RWPE1 (cell line): ENCODE data around the gene MAGI1.

Experiments
- CTCF ChIA-PET: fragments of 350-600 bp; sonication (Branson Sonifier 250); formaldehyde crosslinking; extraction: SDS; loops from one replicate; lab custom pipeline; 2021; lab: Yijun Ruan, JAX
- POLR2A ChIA-PET: fragments of 400-600 bp; formaldehyde crosslinking; extraction: SDS; loops from one replicate; lab custom pipeline; 2020; ENCODE audit warnings: antibody characterized with exemption; ENCODE audit not compliant: low non-redundant PET; lab: Yijun Ruan, JAX
- DNase-seq: peaks from one replicate; pipeline ENCODE4 v3.0.0; 2012; ENCODE audit warnings: low spot score
- H3K27ac ChIP-seq: fragments of 450-650 bp; 2 replicates; pipeline ENCODE4 v1.5.1; 2017
- TF ChIP-seq, protein P1 (sequence below): fragments of 450-650 bp; conservative IDR thresholded peaks from 2 replicates; pipeline ENCODE4 v1.5.1; 2017; ENCODE audit warnings: low read depth, mild to moderate bottlenecking

Gene MAGI1

DNA sequence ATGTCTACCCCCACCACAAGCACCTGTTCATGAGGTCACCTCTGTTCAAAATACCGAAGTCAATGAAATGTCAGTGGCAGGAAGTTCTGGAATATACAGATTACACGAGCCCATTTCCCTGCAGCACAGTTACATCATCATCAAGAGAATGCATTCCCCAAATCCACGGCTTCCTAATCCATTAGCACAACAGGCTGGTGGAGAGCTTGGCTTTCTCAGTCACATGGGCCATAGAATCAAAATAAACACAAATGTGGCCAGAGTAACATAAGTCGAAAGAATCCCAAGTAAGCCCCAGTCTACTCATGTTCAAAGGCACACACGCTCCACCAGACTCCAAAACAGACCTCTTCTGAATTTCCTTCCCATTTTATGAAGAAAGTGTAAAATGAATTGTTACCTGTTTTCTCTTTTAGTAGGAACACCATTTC, 419.3 kb downstream of the MAGI1 start:
- no peak overlapping the region for H3K27ac ChIP-seq
- CTCF ChIA-PET = interaction anchor here (0.6 kb wide), 1 partner anchor 12 kb away, joined by 3 read pairs; no protein-coding TSS in a partner anchor
- TF ChIP-seq, protein P1, sequence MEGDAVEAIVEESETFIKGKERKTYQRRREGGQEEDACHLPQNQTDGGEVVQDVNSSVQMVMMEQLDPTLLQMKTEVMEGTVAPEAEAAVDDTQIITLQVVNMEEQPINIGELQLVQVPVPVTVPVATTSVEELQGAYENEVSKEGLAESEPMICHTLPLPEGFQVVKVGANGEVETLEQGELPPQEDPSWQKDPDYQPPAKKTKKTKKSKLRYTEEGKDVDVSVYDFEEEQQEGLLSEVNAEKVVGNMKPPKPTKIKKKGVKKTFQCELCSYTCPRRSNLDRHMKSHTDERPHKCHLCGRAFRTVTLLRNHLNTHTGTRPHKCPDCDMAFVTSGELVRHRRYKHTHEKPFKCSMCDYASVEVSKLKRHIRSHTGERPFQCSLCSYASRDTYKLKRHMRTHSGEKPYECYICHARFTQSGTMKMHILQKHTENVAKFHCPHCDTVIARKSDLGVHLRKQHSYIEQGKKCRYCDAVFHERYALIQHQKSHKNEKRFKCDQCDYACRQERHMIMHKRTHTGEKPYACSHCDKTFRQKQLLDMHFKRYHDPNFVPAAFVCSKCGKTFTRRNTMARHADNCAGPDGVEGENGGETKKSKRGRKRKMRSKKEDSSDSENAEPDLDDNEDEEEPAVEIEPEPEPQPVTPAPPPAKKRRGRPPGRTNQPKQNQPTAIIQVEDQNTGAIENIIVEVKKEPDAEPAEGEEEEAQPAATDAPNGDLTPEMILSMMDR = no peak
- POLR2A ChIA-PET = interaction anchor here (0.7 kb wide), 1 partner anchor 1200 kb away, joined by 3 read pairs; no protein-coding TSS in a partner anchor
- no peak for DNase-seq

DNA sequence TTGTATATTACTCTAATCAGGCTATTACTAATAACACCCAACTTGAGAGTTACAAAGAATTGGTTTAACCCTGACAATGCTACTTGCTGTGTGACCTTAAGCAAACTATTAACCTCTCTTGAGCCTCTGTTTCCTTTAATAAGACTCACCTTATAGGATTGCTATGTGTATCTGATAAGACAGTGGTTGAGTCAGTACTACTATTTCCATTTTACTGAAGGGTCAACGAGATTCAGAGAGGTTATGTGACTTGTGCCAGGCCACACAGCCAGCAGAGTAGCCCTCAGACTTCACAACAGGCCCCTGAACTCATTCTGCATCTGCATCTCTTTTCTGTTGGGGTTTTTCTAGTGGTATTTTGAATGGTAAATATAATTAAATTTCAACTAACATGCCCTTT, 420.1 kb downstream of the MAGI1 start:
- ChIA-PET POLR2A (no interaction called here), CTCF (no interaction called here)
- TF ChIP-seq, protein P1 = no peak
- DNase-seq = no peak
- H3K27ac ChIP-seq = no peak overlapping the region

GRCh38 chr3:65617787-65618186, 420.9 kb downstream of the MAGI1 start:
- ChIA-PET CTCF (no interaction called here), POLR2A (no interaction called here)
- no peak overlapping the region for H3K27ac ChIP-seq
- TF ChIP-seq, protein P1 = no peak
- no peak for DNase-seq

- ChIA-PET CTCF (no interaction called here), POLR2A (no interaction called here)
- H3K27ac ChIP-seq = no peak overlapping the region
- no peak for DNase-seq
- TF ChIP-seq, protein P1 = no peak
These were observed 421.5 kb downstream of the MAGI1 start for GRCh38 chr3:65617209-65617608.

GRCh38 chr3:65616563-65616962, 422.2 kb downstream of the MAGI1 start:
- POLR2A ChIA-PET = no interaction called here

GRCh38 chr3:65615329-65615728, 423.4 kb downstream of the MAGI1 start:
- no peak for DNase-seq
- CTCF ChIA-PET = no interaction called here

More at GRCh38 chr3:65616563-65616962, 422.2 kb downstream of the MAGI1 start:
- TF ChIP-seq, protein P1 = no peak
- DNase-seq = no peak
- CTCF ChIA-PET = no interaction called here
- no peak overlapping the region for H3K27ac ChIP-seq

More at GRCh38 chr3:65615329-65615728, 423.4 kb downstream of the MAGI1 start:
- H3K27ac ChIP-seq = no peak overlapping the region
- POLR2A ChIA-PET = no interaction called here
- TF ChIP-seq, protein P1 = no peak
